Measurements from ENCODE around the gene TRAP1. TPM values are rescaled to one million over a fixed set of nuclear protein-coding genes. Genes with fewer than 3 reads are reported as not detected.
A peak's percentile ranks its signal among the peaks of the same experiment; 100 is the strongest.

The TRAP1 gene
- total and polyA plus RNA-seq, 12 donors, result 59.8 to 113 (median 87.9) TPM

GRCh38 chr16:3738541-3738940 lies 21.2 kb upstream of the TRAP1 start:
- 95 to 98% (median 96%) methylated on average over 8 of the region's 8 CpGs for WGBS, 4 donors
- TF ChIP-seq POLR2A (IDR thresholded peaks at IDR 0.05) (no peak), CTCF (IDR thresholded peaks at IDR 0.05) (no peak)
- Histone ChIP-seq H3K4me1 (replicated peaks in 1 of 2) (no peaks in the 10 kb centered on the region), H3K9me3 (replicated peaks in 1 of 3) (no peaks in the 10 kb centered on the region), H3K36me3 (replicated peaks in 1 of 2) (peaks cover 0 to 100% of the 10 kb centered on the region in 2 donors), H3K27me3 (no peaks in the 10 kb centered on the region), H3K4me3 (no peak overlapping the region), H3K27ac (no peak overlapping the region)
- intact Hi-C loops (cut with DNase I), result no loop called here
- peak in 1 of 7 donors; percentile 8 for DNase-seq

GRCh38 chr16:3738128-3738527 lies 20.8 kb upstream of the TRAP1 start:
- 91 to 97% (median 96%) methylated on average over 5 of the region's 5 CpGs for WGBS, 4 donors
- H3K9me3 ChIP-seq (replicated peaks in 1 of 3), result no peaks in the 10 kb centered on the region
- no peaks in the 10 kb centered on the region for H3K4me1 ChIP-seq (replicated peaks in 1 of 2)
- H3K27me3 ChIP-seq, result no peaks in the 10 kb centered on the region
- TF ChIP-seq POLR2A (IDR thresholded peaks at IDR 0.05), result no peak
- peaks cover 0 to 97% of the 10 kb centered on the region in 2 donors for H3K36me3 ChIP-seq (replicated peaks in 1 of 2)
- intact Hi-C loops (cut with DNase I), result no loop called here
- H3K27ac ChIP-seq, result no peak overlapping the region
- no peak overlapping the region for H3K4me3 ChIP-seq
- DNase-seq, result peak in 1 of 7 donors; percentile 9

GRCh38 chr16:3737181-3737580 lies 19.9 kb upstream of the TRAP1 start:
- Histone ChIP-seq H3K4me1 (replicated peaks in 1 of 2) (no peaks in the 10 kb centered on the region), H3K9me3 (replicated peaks in 1 of 3) (no peaks in the 10 kb centered on the region), H3K36me3 (replicated peaks in 1 of 2) (peaks cover 0 to 95% of the 10 kb centered on the region in 2 donors), H3K4me3 (no peak overlapping the region), H3K27ac (no peak overlapping the region), H3K27me3 (no peaks in the 10 kb centered on the region)
- intact Hi-C loops (cut with DNase I), result no loop called here
- TF ChIP-seq CTCF (IDR thresholded peaks at IDR 0.05) (no peak), POLR2A (IDR thresholded peaks at IDR 0.05) (no peak)
- peak in 1 of 7 donors; percentile 8 for DNase-seq
- WGBS, 4 donors, result 85 to 92% (median 91%) methylated on average over 8 of the region's 8 CpGs

GRCh38 chr16:3736116-3736515 lies 18.8 kb upstream of the TRAP1 start:
- no peaks in the 10 kb centered on the region for H3K27me3 ChIP-seq
- H3K4me1 ChIP-seq (replicated peaks in 1 of 2), result no peaks in the 10 kb centered on the region
- peak in 1 of 7 donors; percentile 8 for DNase-seq
- no peak overlapping the region for H3K4me3 ChIP-seq
- no peak overlapping the region for H3K27ac ChIP-seq
- intact Hi-C loops (cut with DNase I), result no loop called here
- no peaks in the 10 kb centered on the region for H3K9me3 ChIP-seq (replicated peaks in 1 of 3)
- WGBS, 4 donors, result 88 to 98% (median 93%) methylated on average over 6 of the region's 6 CpGs
- TF ChIP-seq POLR2A (IDR thresholded peaks at IDR 0.05), result no peak
- TF ChIP-seq CTCF (IDR thresholded peaks at IDR 0.05), result no peak
- peaks cover 0 to 95% of the 10 kb centered on the region in 2 donors for H3K36me3 ChIP-seq (replicated peaks in 1 of 2)

GRCh38 chr16:3735541-3735940 lies 18.2 kb upstream of the TRAP1 start:
- Histone ChIP-seq H3K4me3 (no peak overlapping the region), H3K27ac (no peak overlapping the region), H3K27me3 (no peaks in the 10 kb centered on the region), H3K36me3 (replicated peaks in 1 of 2) (peaks cover 0 to 95% of the 10 kb centered on the region in 2 donors), H3K4me1 (replicated peaks in 1 of 2) (no peaks in the 10 kb centered on the region), H3K9me3 (replicated peaks in 1 of 3) (no peaks in the 10 kb centered on the region)
- 92 to 97% (median 96%) methylated on average over 11 to 13 of the region's 13 CpGs for WGBS, 4 donors
- intact Hi-C loops (cut with DNase I), result no loop called here
- peak in 1 of 7 donors; percentile 8 for DNase-seq
- TF ChIP-seq CTCF (IDR thresholded peaks at IDR 0.05) (no peak), POLR2A (IDR thresholded peaks at IDR 0.05) (no peak)

Data from adrenal gland (tissue), 12 donors.